ENCODE results near the gene TRAF7.

Gene TRAF7

DNA sequence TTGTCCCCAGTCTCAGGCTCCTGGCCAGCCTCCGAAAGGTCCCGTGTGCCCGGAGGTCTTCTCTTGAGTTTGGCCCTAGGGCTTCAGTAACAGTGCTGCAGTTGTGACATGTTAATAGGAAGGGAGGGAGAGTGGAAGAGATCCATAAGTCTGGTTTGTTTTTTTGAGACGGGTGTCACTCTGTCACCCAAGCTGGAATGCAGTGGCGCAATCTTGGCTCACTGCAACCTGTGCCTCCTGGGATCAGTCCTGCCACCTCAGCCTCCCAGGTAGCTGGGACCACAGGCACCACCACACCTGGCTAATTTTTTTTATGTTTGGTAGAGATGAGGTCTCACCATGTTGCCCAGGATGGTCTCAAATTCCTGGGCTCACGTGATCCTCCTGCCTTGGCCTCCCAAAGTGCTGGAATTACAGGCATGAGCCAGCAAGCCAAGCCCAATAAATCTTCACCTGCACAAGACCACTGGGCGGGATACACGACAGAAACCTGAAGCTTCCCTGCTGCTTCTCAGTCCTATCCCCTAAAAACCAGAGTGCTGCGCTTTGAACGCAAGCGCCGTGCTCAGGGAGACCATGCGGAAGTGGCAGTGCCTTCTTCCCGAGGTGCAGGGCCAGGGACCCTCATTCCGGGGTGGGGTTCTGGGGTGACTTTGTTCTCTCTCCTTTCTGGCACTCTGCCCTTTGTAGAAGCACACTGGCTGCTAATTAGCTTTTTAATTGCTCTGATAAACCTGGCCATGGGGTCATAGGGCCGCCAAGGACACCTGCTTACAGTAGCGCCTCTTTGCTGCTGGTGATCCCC is 10.9 kb downstream of the TRAF7 start:
- DNase-seq = no peak

DNA sequence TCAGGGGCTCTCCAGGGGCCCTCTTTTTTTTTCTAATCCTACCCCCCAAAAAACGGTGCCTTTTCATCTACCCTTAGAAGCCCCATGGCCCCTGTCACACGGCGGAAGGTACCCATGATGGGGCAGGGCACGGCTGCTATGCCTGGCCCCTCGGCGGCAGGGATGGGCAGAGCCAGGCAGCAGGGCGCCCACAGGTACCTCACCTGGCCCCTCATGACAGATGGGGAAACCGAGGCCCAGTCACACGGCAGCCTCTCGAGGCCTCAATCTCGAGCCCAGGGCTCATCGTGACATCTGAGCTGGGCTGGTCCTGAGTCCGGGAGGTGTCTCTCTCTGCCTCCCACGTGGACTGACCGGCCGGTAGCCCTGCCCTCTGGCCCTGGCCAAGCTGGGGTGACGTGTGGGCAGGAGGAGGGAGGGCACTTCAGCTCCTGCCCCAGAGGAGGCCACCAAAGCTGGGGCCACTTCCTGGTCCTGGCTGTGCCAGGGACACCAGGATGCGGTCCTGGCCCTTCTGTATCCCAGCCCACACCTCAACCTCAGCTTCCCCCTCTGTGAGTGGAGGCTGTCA is 11.6 kb downstream of the TRAF7 start:
- no peak for DNase-seq

DNA sequence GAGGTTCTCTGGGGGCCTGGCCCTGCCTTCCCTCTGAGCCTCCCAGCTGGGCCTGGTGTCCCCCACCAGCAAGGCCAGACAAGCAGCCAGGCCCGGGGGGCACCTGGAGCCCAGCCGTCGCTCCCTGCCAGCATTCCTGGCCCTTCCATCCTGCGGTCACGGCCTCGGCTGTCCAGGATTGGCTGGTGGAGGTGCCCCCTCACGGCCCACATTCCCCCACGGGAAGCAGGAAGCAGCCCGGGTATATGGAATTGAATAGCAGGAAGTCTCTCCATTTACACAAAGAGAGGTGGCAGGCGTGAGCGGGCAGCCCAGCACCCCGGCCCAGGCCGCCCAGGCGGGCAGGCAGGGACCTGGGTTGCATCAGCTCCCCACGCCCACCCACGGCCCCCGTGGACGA is 14.5 kb downstream of the TRAF7 start:
- DNase-seq = no peak

DNA sequence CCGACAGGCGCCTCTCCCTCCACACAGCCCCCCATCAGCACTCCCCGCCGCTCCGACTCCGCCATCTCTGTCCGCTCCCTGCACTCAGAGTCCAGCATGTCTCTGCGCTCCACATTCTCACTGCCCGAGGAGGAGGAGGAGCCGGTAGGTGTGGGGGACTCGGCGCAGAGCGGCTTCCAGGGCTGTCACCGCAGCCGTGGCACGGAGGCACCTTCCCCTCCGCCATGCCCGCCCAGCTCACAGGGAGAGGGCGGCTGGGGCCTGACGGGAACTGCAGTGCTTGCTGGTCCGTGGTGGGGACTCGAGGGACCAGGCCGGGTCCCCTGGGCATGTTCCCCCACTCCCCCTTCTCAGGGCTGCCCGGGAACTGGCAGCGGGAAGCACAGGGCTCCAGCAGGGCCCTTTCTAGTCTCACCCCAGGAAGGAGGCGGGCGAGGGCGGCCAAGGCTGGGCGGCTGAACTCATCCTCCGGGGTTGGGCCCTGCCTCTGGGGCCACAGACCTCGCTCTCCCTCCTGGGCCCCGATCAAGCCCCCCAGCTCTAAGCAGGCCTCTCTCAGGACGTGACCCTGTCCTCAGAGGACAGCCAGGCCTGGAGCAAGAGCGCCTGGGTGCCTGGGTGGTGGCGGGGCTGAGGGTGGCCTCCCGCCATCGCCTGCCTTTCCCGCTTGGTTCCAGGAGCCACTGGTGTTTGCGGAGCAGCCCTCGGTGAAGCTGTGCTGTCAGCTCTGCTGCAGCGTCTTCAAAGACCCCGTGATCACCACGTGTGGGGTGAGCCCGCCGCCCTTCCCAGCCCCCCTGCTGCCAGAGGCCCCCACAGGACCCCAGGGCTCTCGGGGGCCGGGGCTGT is 15.2 kb downstream of the TRAF7 start:
- no peak for DNase-seq

DNA sequence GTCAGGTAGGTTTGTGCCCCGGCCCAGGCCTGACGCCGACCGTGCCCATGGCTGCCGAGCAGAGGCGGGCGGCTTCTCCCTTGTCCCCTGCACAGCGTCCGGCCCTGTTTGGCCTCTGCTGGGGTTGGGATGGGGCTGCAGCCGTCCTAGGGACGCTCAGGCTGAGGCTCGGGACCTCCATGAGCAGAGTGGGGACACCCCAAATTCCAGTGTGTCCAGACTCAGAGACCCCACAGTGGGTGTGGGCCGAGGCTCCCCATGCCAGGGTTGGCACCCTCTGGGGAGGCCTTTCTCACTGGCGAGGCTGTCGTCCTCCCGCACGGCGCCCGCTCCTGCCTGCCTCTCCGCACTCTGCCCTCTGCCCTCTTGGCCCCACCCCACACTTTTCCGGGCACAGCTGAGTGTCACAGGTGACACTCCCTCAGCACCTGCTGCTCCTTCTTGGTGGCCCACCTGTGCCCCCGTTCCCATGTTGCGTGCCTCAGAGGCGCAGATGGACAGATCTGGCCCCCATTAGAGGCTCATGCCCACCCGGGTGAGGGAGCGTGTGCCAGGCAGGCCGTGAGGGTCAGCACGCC is 16.1 kb downstream of the TRAF7 start:
- DNase-seq = no peak

DNA sequence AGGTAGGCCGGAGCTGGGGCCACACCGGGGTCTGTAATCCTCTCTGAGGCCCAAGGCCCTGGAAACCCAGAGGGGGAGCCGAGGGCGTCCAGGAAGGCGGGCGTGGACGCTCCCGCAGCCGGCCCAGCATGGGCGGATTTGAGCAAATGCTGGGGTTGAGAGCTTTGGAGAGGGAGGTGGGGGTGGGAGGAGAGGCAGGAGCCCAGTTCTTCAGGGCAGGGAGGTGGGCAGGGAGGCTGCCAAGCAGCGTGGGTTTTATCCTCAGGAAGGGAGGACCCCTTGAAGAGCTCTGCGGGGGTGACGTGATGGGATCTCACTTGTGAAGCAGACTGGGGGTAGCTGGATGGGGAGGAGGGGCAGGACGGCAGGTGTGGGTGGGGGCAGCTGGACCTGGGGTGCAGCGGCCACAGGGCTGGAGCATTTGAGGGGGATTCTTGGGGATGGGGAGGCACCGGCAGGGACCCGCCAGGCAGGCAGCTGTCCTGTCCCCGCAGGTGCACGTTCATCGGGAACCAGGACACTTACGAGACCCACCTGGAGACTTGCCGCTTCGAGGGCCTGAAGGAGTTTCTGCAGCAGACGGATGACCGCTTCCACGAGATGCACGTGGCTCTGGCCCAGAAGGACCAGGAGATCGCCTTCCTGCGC is 17.2 kb downstream of the TRAF7 start:
- DNase-seq = no peak

DNA sequence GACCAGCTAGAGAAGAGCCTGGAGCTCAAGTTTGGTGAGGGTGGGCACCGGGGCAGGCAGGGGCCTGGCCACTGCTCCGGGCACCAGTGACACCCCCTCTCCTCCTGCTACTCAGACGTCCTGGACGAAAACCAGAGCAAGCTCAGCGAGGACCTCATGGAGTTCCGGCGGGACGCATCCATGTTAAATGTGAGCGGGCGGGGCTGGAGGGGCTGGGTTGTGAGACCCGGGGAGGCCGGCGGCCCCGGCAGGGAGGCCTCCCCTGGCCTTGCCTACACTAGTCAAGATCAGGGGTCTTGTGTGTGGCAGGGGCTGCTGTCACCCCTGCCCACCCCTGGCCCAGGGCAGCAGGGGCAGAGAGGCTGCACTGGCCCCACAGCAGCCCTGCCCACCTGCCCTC is 17.8 kb downstream of the TRAF7 start:
- DNase-seq = no peak

DNA sequence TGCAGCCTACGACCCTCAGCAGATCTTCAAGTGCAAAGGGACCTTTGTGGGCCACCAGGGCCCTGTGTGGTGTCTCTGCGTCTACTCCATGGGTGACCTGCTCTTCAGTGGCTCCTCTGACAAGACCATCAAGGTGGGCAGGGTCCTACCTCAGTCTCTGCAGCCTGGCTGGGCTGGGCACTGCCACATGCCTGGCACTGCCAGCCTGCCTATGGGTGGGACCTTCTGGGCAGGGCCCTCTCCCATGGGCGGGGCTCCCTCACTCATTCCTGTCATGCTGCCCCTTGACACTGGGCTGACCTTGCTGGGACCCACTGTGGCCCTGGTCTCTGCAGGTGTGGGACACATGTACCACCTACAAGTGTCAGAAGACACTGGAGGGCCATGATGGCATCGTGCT is 18.3 kb downstream of the TRAF7 start:
- no peak for DNase-seq

DNA sequence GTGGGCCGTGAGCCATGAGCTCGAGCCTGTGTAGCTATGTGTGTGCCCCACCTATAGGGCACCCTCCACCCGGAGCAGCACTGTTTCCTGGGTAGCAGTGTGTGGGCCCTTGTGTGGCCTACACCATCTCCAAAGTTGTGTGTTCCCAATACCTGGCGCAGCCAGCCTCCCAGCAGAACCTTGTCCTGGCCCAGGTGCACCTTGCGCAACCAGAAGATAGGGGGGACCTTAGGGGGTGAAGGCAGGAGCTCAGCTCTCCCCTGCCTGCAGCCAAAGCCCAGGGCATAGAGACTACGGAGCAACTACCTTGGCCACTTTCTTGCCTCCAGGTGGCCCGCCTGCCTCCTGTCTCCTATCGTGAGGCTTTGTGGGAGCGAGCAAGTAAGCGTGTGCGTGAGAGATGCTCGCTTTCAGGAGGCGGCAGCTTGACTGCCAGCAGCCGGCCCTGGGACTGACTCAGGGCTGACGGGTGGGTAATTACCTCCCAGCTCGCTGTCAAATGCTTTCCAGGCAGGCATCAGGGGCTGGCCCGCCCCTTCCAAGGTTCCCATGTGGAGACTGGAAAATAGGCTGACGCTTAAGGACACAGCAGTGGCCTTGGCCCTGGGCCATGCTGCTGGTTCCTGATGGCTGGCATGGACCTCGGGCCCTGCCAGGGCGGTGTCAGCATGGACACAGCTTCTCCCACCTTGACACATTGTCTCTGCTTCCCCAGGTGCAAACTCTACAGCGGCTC is 19.0 kb downstream of the TRAF7 start:
- DNase-seq = no peak

DNA sequence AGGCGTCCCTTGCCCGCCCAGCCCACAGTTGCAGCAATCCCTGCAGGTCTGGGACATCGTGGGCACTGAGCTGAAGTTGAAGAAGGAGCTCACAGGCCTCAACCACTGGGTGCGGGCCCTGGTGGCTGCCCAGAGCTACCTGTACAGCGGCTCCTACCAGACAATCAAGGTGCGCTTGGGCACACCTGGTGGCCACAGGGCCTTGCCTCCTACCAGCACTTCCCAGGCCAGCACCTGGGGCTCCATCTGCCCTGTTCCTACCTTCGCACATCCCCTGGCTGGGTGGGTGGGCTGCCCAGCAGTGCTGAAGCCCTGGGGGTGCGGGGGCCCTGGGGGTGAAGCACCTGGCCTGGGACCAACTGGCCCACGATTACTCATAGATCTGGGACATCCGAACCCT is 19.9 kb downstream of the TRAF7 start:
- no peak for DNase-seq

DNA sequence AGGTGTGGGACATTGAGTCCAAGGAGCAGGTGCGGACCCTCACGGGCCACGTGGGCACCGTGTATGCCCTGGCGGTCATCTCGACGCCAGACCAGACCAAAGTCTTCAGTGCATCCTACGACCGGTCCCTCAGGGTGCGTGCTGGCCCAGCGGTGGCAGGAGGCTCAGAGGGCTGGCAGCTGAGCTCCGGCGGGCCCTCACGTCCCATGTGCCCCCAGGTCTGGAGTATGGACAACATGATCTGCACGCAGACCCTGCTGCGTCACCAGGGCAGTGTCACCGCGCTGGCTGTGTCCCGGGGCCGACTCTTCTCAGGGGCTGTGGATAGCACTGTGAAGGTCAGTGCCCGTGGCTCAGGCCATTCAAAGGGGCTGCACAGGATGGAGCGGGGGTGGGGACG is 20.5 kb downstream of the TRAF7 start:
- DNase-seq = no peak

DNA sequence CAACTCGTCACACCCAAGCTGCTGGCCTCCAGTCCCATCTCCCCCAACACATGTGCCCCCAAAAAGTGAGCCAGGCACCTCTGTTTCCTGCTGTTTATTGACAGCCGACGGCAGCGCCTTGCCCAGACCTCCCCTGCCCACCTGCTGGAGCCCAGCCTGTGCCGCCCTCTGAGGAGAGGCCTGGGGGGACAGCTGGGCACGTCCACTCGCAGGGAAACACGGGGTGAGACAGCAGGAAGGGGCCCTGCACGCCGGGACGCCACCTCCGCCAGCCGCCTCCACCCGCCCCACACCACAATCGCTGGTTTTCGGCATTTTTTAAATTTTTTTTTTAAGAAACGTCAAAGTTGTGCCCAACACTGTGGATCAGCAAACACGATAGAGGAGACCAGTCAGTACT is 21.5 kb downstream of the TRAF7 start:
- no peak for DNase-seq

DNA sequence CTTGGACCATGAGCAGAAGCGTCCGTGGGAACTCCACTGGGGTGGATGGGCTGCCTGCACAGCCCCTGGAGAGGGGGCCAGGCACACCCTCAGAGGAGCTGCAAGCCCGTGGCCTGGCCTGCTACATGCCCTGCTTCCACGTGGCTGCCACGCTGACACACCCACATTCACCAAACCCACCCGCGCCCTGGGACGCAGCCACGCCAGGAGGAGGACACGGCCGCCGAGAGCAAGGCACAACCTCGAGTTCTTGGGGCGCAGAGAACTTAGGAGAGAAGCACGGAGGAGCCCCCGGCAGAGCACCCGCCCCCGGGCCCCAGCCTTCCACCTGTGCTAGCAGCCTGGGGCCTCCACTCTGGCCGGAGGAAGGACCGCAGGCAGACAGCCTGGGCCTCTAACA is 22.0 kb downstream of the TRAF7 start:
- no peak for DNase-seq

DNA sequence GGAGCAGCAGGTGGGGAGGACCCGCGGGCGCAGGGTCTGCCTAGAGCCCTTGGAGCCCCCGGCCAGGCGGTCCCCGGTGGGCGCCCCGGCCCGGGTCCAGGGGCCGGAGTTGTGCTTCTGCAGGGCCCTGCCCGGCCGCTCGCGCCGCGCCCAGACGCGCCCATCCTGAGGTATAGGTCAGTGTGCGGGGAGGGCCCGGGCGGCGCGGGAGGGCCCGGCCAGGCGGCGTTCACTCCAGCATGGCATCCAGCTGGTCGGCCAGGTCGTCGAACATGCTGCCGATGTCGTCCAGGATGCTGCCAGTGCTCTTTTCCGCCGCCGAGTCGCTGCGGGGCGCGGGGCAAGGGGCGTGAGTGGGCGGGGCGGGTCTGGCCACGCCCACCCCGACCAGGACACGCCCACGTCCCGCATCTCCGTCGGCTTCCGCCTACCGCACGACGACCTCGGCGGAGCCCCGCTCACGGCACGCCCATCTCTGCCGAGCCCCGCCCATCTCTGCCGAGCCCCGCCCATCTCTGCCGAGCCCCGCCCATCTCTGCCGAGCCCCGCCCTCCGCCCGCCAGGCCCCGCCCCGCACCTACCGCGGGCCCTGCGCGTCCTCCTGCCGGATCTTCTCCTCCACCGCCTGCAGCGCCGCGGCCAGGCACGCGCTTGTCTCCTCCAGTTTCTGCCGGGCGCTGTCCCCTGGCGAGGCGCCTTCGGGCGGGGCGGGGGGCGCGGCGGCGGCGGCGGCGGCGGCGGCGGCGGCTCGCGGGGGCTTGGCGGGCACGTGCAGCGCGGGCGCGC is 22.9 kb downstream of the TRAF7 start:
- DNase-seq = no peak

DNA sequence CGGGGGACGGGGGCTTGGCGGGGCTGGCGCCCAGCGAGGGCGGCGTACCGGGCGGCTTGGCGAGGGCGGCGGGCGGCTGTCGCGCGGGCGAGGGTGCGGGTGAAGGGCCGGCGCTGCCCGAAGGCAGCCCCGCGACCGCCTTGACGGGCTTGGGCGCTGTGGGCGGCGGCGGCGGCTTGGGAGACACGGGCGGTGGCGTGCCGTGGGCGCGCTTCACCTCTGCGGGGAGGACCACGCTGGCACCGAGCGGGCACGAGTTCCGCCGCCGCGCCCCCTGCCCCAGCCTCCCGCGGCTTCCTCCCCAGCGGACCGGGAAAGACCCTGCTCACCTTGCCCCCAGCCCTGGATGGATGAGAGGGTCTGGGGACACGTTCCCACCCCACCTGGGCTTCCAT is 23.5 kb downstream of the TRAF7 start:
- no peak for DNase-seq

DNA sequence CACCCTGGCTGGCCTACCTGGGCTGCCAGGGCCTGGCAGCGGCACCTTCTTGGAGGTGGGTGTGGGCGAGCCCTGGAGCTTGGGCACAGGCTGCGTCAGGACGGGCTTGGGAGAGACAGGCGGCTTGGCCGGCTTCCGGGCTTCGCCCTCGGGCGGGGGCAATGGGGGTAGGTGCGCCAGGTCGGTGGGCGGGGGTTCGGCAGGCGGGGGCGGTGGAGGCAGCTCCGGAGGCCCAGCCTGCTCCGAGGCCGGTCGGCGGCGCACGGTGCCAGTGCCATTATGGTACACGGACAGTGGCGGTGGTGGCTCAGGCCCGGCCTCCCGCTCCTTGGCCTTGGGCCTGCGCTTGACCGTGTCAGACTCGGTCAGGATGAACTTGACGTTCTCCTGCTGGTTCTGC is 24.0 kb downstream of the TRAF7 start:
- DNase-seq = no peak

DNA sequence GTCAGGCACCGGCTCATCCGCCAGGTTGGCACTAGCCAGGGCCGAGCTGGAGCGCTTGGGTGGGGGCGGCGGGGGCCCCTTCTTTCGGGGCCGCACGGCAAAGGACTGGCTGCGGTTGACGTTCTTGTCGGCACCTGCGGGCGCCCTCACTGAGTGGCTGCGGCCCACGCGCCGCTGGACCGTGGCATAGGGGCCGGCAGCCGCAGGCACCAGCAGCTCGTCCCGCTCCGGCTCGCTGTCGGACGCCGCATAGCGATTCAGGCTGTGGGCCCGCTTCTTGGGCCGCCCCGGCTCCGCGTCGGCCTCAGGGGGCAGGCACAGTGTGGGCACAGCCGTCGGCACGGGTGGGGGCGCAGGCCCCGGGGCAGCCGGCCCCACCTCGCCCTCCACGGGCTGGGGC is 24.9 kb downstream of the TRAF7 start:
- no peak for DNase-seq

DNA sequence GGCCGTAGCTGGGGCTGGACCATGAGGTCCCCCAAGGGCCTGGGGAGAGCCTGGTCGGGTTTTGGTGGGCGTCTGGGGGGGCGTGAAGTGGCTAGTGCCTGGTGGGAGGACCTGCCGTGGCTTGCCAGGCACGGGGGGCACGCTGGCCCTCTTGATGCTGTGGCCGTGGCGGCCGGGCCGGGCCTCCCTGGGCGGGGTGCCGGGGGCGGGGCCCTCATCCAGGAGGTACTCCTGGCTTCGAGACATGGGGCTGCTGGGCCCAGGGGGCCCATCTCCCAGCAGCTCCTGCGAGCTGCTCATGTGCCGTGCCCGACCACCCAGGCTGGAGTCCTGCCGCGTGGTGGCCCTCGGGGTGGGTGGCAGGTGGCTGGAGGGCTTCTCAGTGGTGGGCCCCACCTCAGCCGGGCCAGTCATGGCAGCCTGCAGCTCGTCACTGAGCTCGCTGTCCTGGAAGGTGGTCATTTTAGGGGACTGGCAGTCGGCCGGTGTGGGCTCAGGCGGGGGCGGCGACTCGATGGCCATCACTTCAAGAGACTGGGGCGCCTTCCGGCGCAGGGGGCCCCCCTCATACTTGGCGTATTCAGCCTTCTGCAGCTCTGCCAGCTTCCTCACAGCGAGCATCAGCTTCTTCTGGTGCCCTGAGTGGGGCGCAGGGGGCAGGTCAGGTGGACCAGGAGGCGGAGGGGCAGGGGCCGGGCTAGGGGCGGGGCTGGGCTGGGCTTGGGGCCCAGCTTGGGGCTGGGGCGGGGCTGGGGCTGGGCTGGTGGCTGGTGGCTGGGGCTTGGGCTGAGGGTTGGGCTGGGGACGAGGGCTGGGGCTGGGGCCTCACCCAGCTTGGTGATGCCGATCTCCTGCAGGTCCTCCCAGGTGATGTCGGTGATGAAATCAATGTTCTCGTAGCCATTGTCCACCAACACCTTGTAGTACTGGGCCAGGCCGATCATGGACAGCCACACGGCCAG is 25.7 kb downstream of the TRAF7 start:
- no peak for DNase-seq

DNA sequence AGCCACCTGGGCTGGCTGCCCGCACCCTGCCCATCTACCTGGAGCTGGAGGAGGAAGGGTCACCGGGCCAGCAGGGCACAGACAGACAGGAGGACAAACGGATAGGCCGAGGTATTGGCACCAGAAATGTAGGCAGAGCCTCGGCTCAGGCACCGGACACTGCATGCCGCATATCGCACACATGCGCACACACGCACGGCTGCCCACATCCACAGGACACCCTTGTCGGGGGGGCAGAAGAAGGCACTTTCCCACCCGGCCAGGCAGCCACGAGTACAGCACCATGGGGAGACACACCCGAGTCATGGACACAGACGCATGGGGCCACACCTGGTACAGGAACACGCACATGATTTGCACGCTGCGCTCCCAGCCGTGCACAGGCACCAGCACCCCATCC is 26.4 kb downstream of the TRAF7 start:
- no peak for DNase-seq

DNA sequence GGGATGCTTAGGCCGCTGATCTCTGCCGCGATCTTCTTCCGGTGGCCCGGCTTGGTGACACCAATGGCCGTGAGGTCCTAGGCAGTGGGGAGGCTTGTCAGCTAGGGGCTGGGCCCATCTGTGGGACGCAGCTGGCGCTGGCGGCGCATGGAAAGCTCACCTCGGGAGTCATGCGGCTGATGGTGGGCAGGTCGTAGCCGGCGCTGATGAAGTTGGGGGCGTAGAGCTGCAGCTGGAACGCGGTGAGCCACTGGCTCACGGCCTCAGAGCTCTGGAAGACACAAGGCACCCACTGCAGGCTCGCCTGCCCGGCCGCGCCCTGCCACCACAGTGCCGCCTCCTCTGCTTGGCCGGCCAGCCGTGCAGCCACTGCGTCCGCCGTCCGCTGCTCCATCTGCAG is 28.1 kb downstream of the TRAF7 start:
- no peak for DNase-seq
